GM18870 (cell line): Measurements from ENCODE around the gene KLHDC3.
A peak's percentile ranks its signal among the peaks of the same experiment; 100 is the strongest.

Experiments used
- ATAC-seq: cut with Tn5 transposase; IDR thresholded peaks from one replicate; pipeline ENCODE4 v1.9.1; 2021; ENCODE audit warnings: moderate library complexity; ENCODE audit not compliant: unreplicated experiment

KLHDC3 gene

DNA sequence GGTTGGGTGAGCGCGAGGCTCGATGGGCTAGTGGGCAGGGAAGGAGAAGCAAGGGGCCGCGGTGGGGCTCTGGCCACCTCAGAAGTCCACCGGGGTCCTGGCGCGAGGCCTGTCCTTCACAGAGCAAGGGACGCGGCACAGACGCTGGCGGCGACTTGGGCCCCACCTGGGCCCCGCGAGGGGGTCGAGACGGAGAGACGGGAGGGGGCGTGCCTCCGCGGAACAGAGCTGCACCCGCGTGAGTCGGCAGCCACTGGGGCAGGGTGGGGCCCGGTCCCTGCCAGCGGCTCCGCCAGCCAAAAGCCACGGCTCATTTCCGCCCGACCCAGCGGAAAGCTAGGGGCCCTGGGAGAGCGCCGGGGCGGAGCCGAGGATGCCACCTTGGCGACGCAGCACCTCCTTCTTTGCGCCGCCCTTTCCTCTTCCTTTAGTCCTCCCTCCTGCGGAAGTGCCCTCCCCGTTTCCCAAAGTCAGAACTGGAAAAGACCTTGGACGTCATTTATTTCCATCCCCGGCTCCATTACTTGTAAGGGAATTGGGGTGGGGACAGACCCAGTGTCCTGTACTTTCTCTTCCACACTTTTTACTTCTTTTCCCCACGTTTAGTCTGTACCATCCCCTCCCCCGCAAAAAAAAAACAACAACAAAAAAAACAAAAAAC lies 39.6 kb downstream of the KLHDC3 start, which contains the start of gene CUL7:
Gene CUL7, minus strand, starts transcription at position 307 of the 661 bp plus-strand sequence. CDS start 1,063 bp downstream, outside the sequence.
- ATAC-seq, result peak; percentile 70

DNA sequence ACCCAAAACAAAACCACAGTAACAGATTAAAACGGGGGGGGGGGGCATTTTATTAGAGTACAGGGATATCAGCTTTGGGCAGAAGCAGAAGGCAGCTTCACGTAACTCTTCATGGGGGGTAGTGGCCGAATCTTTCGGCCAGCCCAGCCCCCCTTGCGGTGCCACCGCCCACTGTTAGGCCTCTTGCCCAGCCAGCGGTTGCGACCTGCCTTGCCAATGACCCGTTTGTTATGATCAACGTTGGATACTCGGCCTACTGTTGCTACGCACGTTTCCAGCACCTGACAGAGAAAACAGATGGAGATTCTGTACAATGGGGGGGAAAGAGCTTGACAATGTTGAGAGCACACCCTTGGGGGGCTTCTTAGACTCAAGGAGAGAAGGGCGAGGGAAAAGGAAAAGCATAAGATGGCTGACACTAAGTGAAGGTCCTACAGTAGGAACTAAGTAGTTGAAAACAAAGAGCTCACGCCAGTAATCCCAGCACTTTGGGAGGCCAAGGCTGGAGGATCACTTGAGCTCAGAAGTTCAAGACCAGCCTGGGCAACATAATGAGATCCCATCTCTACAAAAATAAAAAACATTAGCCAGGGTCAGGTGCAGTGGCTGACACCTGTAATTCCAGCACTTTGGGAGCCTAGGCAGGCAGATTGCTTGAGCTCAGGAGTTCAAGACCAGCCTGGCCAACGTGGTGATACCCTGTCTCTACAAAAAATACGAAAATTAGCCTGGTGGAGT lies 40.3 kb downstream of the KLHDC3 start:
- no peak for ATAC-seq

DNA sequence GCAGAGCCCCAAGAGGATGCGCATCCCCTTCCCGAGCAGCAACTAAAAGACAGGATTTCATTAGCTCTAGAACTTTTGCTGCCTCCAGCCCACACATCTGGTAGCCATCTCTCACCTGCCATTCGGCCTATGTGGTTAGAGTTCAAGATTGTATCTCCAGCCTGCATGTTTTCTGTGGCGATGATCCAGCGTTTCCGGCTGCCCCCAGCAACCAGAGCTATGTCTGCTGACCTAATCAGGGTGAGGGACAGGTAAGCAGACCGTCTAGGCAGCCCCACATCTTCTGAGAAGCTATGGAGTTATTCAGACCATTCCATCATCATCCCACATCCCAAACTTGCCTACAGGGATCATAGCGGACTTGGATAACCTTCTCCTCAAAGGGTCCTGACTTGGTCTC lies 41.9 kb downstream of the KLHDC3 start:
- ATAC-seq, result no peak

DNA sequence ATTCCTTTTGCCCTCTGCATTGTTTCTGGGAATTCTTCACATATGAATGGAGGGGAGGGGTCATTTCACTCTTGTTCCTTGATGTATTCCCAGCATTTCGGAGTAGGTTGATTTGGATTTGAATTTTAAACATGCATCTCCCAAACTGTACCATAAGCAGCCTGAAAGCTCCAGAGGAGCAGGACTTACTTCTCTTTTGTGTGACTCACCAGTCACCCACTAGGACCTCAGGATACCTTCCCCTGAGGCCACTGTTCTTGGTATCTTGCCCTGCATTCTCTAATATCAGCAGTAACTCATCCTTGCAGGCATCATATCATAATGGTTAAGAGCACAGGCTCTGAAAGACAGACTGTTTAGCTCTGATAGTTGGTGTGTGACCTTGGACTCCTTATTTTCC lies 44.5 kb downstream of the KLHDC3 start:
- ATAC-seq, result no peak

DNA sequence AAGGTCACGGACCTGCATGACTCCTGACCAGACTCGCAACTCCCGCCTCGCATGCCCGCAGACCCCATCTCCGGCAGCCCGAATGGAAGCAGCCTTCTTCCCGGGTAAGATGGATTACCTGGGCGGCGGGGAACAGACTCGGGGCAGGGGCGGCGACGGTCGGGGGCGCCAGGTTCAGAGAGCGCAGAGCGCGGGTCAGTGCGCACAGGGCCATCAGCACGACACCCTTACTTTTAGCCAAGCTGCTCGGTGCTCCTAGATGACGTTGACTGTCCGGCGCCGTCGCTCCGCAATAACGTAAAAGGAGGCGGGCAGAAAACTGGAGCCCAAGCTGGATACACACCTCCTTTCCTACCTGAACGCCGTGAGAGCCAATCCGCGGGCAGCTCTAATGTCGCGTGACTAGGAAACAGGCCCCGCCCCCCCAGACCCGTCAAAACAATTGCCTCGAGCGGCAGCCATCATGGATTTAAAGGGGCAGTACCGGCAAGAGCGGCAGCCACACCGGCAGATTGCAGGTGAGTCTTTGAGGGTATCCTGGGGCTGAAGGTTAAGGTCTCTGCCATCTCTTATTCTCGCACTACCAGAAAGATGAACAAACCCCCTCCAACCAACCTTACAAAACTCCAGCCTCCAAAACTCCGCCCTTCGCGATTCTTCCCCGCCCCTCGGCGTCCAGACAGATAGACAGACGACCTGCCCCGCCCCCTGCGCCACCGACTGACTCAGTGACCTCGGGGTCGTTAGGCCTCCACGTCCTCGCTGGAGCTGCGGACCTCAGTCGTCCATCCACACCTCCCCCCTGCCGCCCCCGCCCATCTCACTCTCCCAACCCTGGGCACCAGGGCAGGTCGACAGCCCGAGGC lies 45.4 kb downstream of the KLHDC3 start, which contains the start of the genes KLC4 and MRPL2:
Gene KLC4, plus strand, starts transcription at position 464 of the 866 bp plus-strand sequence. CDS start 1,705 bp downstream, outside the sequence.
Gene MRPL2, minus strand, starts transcription at position 267 of the 866 bp plus-strand sequence. Its CDS starts 53 bp downstream, at position 214.
- peak; percentile 66 for ATAC-seq

DNA sequence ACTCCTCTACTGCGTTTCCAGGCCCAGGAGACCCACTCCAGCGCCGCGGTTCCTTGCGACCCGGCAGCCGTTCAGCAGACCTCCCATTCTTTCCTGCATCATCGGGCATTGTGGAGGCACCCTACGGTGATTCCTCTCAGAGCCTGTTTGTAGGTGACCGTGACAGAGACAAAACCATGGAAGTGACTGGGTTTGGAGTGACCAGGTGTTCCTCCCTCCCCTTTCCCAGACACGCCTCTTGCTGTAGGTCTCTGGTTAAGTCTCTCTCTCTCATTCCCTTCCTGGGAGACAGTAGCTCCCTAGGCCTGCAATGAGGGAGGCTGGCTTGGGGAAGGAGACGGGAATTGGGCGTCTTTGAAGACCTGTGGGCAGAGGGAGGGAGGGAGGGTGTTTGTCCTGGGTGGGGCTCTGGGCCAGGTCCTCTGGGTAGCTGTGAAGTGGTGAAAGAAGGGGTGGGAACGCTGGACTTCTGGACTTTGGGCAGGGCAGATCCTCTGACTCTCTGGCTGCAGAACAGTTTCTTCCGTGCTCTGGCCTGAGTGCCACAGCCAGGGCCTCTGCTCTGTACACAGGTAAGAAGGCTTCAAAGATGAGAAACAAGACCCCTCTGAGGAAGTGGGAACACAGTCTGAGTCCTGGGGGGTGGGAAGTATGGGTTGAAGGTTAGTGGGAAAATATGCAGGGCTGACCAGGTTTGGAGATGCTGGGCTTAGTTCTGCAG lies 46.1 kb downstream of the KLHDC3 start:
- no peak for ATAC-seq

DNA sequence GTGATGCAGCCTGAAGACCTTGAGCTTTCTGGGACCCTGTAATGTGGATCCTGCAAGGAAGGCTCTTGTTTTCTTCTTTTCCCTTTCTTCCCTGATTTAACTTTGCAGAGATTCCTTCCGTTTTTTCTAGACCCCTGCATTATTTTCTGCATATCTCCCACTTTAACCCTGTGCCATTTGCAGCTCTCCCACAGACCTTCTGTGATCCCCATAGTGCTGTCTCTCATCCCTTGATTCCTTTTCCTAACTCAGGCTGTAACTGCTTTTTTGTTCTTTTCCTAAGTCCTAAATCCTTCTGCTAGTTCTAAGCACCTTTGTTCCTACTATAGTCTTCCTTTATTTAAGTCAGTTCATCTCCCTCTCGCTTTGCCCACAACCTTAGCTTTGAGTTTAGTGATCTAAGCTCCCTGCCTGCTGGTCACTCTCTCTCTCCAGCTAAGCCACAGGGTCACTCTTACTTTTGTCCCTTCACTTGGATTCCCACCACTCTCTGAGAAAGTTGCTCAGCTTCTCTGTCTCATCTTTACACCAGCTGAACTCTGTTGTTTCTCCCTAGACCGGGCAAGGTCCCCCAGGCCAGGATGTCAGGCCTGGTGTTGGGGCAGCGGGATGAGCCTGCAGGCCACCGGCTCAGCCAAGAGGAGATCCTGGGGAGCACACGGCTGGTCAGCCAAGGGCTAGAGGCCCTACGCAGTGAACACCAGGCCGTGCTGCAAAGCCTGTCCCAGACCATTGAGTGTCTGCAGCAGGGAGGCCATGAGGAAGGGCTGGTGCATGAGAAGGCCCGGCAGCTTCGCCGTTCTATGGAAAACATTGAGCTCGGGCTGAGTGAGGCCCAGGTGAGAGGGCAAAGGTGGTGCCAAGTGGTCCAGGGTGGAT lies 46.9 kb downstream of the KLHDC3 start:
- no peak for ATAC-seq

DNA sequence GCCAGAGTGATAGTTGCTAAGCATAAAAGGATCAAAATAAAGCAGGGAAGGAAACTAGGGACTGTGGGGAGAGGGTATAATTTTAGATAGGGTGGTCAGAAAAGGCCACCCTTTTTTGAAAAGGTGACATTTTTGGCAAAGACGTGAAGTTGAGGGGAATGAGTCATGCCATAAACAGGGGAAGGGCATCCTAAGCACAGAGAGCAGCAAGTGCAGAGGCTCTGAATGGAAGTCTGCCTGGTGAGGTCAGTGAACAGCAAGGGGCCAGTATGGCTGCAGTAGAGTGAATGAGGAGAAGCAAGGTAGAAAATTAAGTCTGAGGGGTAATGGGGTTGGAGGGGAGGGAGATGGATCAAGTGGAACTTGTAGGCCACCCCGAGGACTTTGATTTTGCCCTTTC lies 47.8 kb downstream of the KLHDC3 start:
- ATAC-seq, result no peak

DNA sequence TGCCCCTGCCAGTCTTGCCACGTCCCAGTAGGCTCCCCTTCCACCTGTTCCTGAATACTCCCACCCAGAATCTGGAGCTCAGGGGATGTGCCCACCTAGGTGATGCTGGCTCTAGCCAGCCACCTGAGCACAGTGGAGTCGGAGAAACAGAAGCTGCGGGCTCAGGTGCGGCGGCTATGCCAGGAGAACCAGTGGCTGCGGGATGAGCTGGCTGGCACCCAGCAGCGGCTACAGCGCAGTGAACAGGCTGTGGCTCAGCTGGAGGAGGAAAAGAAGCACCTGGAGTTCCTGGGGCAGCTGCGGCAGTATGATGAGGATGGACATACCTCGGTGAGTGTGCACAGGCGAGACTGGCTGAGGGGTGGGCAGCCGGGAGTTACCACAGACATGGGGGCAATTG lies 48.8 kb downstream of the KLHDC3 start:
- ATAC-seq, result no peak

DNA sequence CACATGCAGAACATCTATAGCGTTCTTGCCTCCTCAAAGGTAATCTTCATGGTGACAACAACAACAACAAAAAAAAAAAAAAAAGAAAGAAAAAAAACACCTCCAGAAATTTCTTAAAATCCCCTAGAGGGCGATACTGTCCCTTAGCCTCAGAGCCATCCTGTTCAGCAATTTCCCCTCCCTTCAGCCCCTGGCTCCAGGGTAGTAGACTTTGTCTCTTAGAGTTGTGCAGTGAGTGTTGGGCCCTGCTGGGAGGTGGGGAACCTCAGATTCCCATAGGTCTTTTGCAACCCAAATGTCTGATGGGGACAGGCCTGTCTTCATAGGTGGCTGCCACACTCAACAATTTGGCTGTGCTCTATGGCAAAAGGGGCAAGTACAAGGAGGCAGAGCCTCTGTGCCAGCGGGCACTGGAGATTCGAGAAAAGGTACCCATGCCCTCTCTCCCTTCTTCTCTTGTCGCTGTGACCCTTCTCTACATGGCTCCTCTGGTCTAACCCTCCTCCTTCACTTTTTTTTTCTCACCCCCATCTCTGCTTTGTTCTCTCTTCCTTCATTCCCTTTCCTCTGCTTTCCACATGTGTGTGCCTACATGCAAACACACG lies 56.1 kb downstream of the KLHDC3 start:
- ATAC-seq, result no peak
